GM10248 (cell line): ENCODE results near the gene ADCK1.

Source experiments
- CTCF ChIA-PET: fragments of 300-600 bp; sonication (Branson Sonifier 250); formaldehyde crosslinking; extraction: SDS; loops from one replicate; lab custom pipeline; 2021; ENCODE audit warnings: antibody characterized with exemption; lab: Yijun Ruan, JAX
- POLR2A ChIA-PET: fragments of 350-650 bp; sonication (Branson Sonifier 250); formaldehyde crosslinking; extraction: SDS; loops from one replicate; lab custom pipeline; 2020; ENCODE audit warnings: antibody characterized with exemption; lab: Yijun Ruan, JAX
- DNase-seq: peaks from one replicate; pipeline ENCODE4 v3.0.0; 2012; ENCODE audit errors: extremely low spot score
- TF ChIP-seq, protein P1 (sequence below): IDR thresholded peaks from 2 replicates; pipeline ENCODE4 v1.5.1; 2012; ENCODE audit warnings: mild to moderate bottlenecking, low read depth; ENCODE audit errors: extremely low read depth, missing control alignments, control extremely low read depth

The ADCK1 gene

DNA sequence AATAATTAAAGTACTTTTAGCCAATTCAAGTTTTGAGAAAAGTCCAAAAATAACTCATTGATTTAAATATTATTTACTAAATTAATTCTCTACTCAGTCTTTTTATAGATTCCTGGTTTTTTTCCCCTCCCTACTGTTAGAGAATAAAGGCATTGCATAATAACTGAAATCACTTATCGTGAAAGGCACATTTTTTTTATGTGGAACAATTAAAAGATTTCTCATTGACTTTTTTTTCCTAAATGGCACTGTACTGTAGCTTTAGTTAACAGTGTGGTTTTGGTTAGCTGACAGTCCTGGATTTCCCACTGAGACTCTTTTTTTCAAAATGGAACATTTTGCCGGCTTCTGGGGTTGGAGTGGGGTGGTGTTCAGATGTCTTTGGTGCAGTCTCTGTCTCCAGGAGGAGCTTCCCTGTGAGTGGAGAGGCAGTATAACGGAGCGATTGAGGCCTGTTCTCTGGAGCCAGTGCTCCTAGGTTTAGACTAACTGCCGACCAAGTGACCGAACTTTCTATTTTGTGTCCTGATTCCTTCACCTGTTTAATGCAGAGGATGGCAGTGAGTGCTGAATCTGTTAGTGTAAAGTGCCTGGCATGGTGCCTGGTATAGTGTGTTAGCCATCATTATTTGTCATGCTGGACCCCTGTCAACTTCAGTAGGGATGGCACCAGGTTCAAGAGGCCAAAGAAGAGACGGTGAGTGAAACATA, 117.7 kb downstream of the ADCK1 start:
- ChIA-PET POLR2A (no interaction called here), CTCF (no interaction called here)
- TF ChIP-seq, protein P1, sequence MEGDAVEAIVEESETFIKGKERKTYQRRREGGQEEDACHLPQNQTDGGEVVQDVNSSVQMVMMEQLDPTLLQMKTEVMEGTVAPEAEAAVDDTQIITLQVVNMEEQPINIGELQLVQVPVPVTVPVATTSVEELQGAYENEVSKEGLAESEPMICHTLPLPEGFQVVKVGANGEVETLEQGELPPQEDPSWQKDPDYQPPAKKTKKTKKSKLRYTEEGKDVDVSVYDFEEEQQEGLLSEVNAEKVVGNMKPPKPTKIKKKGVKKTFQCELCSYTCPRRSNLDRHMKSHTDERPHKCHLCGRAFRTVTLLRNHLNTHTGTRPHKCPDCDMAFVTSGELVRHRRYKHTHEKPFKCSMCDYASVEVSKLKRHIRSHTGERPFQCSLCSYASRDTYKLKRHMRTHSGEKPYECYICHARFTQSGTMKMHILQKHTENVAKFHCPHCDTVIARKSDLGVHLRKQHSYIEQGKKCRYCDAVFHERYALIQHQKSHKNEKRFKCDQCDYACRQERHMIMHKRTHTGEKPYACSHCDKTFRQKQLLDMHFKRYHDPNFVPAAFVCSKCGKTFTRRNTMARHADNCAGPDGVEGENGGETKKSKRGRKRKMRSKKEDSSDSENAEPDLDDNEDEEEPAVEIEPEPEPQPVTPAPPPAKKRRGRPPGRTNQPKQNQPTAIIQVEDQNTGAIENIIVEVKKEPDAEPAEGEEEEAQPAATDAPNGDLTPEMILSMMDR, result no peak
- DNase-seq, result no peak

DNA sequence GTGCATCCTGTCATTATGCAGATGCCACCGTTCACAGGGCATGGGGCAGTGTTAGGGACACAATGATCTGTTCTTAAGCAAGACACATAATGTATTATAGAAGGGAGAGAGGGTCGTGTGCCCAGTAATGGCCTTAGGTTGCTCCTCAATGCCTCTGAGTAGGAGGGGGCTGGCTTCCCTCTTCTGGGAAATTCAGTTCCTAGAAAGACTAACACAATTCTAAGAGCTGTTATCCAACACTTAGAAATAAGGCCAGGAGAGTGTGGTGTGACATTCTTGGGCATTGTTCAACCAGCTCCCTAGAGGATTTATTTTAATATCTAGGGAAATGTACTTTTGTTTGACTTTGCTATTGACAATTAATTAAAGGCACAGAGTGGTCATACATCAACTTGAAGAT, 118.5 kb downstream of the ADCK1 start:
- no peak for DNase-seq
- TF ChIP-seq, protein P1, result no peak
- CTCF ChIA-PET, result no interaction called here
- POLR2A ChIA-PET, result no interaction called here

GRCh38 chr14:77920312-77920711, 120.4 kb downstream of the ADCK1 start:
- DNase-seq, result no peak
- ChIA-PET POLR2A (no interaction called here), CTCF (no interaction called here)
- TF ChIP-seq, protein P1, result no peak

- DNase-seq, result no peak
- ChIA-PET CTCF (interaction anchor here (2.4 kb wide), 1 partner anchor 60 kb away, joined by 7 read pairs; no protein-coding TSS in a partner anchor), POLR2A (no interaction called here)
- TF ChIP-seq, protein P1, result no peak
These were observed 121.9 kb downstream of the ADCK1 start for GRCh38 chr14:77921818-77922217.

DNA sequence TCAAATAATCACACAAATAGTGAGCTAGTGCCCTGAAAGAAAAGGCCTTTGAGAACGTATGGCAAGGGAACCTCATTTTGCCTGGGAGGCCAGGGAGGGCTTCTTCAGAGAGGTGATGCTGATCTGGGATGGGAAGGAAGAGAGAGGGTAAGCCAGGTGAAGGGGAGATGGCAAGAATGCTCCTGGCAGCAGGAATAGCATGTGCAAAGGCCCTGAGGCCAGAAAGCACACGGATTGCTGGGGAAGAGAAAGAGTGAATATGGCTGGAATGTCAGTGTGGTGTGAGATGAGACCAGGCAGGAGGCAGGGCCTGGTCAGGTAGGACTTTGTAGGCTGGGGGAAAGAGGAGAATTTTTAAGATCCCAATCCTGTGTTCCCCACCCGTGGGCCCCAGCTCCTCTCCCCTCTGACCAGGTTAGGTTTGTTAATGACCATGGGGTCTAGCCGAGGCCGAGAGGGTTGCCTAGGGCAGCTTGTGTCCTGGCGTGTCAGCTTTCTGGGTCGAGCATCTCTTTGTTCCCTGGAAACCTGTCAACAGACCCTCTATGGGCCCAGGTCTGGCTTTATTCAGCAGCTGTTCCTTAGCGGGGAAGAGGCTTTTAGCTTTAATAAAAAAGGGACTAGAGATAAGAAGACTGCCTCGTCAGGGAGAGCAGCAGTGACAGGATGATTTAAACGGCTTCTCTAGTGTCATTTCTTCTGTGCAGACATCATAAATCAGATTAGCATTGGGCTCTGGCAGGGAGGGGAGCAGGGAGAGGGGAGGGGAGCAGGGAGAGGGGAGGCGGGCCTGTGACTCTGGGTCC, 123.4 kb downstream of the ADCK1 start:
- DNase-seq, result no peak
- TF ChIP-seq, protein P1, result no peak
- POLR2A ChIA-PET, result interaction anchor here (0.6 kb wide), 1 partner anchor 282 kb away, joined by 3 read pairs; no protein-coding TSS in a partner anchor
- CTCF ChIA-PET, result interaction anchor here (2.4 kb wide), 1 partner anchor 61 kb away, joined by 7 read pairs; no protein-coding TSS in a partner anchor

DNA sequence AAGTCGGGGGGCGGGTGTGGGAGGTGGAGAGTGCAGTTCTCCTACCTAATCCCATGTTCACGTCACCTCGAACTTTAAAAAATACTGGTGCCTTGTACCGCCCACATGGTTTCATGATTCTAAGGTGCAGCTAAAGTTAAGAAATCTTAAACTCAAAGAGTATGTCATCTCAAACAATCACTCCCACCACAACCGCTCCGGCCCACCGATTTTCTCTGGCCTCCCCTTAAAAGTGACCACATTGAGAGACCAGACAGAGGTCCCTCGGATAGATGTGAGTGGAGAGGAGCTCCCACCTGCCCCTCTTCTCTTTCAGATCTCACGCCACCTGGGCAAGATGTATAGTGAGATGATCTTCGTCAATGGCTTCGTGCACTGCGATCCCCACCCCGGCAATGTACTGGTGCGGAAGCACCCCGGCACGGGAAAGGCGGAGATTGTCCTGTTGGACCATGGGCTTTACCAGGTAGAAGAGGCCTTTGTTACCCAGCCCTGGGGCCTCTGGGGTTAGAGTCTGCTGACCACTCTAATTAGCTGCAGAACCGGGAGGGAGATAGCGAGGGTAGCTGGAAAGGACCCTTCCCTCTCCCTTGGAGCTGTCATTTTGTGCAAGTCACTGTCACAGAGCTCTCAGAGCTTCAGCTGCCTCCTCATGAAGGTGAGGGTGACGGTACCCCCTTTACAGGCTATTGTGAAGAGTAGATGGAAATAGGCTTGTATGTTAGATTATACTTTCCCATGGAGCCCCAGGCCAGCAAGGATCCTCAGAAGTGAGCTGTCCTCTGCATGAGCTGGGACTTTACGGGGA, 124.4 kb downstream of the ADCK1 start:
- POLR2A ChIA-PET, result interaction anchor here (0.6 kb wide), 1 partner anchor 283 kb away, joined by 3 read pairs; no protein-coding TSS in a partner anchor
- DNase-seq, result no peak
- TF ChIP-seq, protein P1, result no peak
- CTCF ChIA-PET, result interaction anchor here (0.8 to 1.0 kb wide), 4 partner anchors 15 to 22 kb away, joined by 3 read pairs; no protein-coding TSS in a partner anchor
